Effector memory CD4-positive, alpha-beta T cell (primary cell): Measurements from ENCODE around the gene SEPTIN11.

ENCODE experiments used
- DNase-seq, 3 donors: peaks; one replicate each; pipeline ENCODE4 v3.0.0-alpha.2; 2020
- H3K27ac ChIP-seq: 2 replicates; pipeline ENCODE4 v1.7.0; 2013; ENCODE audit warnings: mild to moderate bottlenecking, low read length, moderate library complexity; ENCODE audit not compliant: insufficient read depth, poor library complexity, severe bottlenecking
- H3K27me3 ChIP-seq: replicated peaks from 2 replicates; pipeline ENCODE4 v1.7.0; 2013; ENCODE audit warnings: mild to moderate bottlenecking, low read length; ENCODE audit not compliant: insufficient read depth, control insufficient read depth, poor library complexity, severe bottlenecking
- H3K36me3 ChIP-seq: 2 replicates; pipeline ENCODE4 v1.7.0; 2013; ENCODE audit warnings: mild to moderate bottlenecking, low read length, moderate library complexity; ENCODE audit not compliant: control insufficient read depth, insufficient read depth
- H3K4me1 ChIP-seq: 2 replicates; pipeline ENCODE4 v1.7.0; 2013; ENCODE audit warnings: low read length, mild to moderate bottlenecking; ENCODE audit not compliant: control insufficient read depth, insufficient read depth, poor library complexity, severe bottlenecking
- H3K4me3 ChIP-seq: 2 replicates; pipeline ENCODE4 v1.7.0; 2013; ENCODE audit warnings: low read length, low read depth, mild to moderate bottlenecking; ENCODE audit not compliant: insufficient read depth, poor library complexity, severe bottlenecking
- H3K9me3 ChIP-seq: 2 replicates; pipeline ENCODE4 v1.7.0; 2013; ENCODE audit warnings: mild to moderate bottlenecking, low read length, moderate library complexity; ENCODE audit not compliant: control insufficient read depth

Gene SEPTIN11

GRCh38 chr4:76977113-76977512 lies 27.6 kb downstream of the SEPTIN11 start:
- Histone ChIP-seq H3K36me3 (no peaks in the 10 kb centered on the region), H3K27ac (no peak overlapping the region), H3K4me1 (peaks cover 20% of the 10 kb centered on the region), H3K4me3 (no peak overlapping the region), H3K27me3 (no peaks in the 10 kb centered on the region), H3K9me3 (no peaks in the 10 kb centered on the region)
- DNase-seq: no peak

- H3K36me3 ChIP-seq: no peaks in the 10 kb centered on the region
- H3K27ac ChIP-seq: no peak overlapping the region
- no peak overlapping the region for H3K4me3 ChIP-seq
- DNase-seq: no peak
- H3K9me3 ChIP-seq: no peaks in the 10 kb centered on the region
- H3K4me1 ChIP-seq: peaks cover 24% of the 10 kb centered on the region
- no peaks in the 10 kb centered on the region for H3K27me3 ChIP-seq
These were observed 28.3 kb downstream of the SEPTIN11 start for GRCh38 chr4:76977736-76978350.

- DNase-seq: no peak
- Histone ChIP-seq H3K4me1 (peaks cover 37% of the 10 kb centered on the region), H3K4me3 (no peak overlapping the region), H3K27me3 (no peaks in the 10 kb centered on the region), H3K36me3 (no peaks in the 10 kb centered on the region), H3K9me3 (no peaks in the 10 kb centered on the region), H3K27ac (no peak overlapping the region)
These were observed 29.7 kb downstream of the SEPTIN11 start for GRCh38 chr4:76979236-76979635.

- Histone ChIP-seq H3K27me3 (no peaks in the 10 kb centered on the region), H3K27ac (no peak overlapping the region), H3K36me3 (no peaks in the 10 kb centered on the region), H3K4me1 (peaks cover 44% of the 10 kb centered on the region), H3K9me3 (no peaks in the 10 kb centered on the region), H3K4me3 (no peak overlapping the region)
- no peak for DNase-seq
These were observed 30.7 kb downstream of the SEPTIN11 start for GRCh38 chr4:76980261-76980660.

GRCh38 chr4:76981644-76982043 lies 32.1 kb downstream of the SEPTIN11 start:
- Histone ChIP-seq H3K36me3 (no peaks in the 10 kb centered on the region), H3K9me3 (no peaks in the 10 kb centered on the region), H3K27ac (no peak overlapping the region), H3K4me3 (no peak overlapping the region), H3K27me3 (no peaks in the 10 kb centered on the region), H3K4me1 (peaks cover 44% of the 10 kb centered on the region)
- no peak for DNase-seq

- Histone ChIP-seq H3K27ac (no peak overlapping the region), H3K9me3 (no peaks in the 10 kb centered on the region), H3K27me3 (no peaks in the 10 kb centered on the region), H3K4me3 (no peak overlapping the region), H3K4me1 (peaks cover 45% of the 10 kb centered on the region), H3K36me3 (no peaks in the 10 kb centered on the region)
- DNase-seq: no peak
These were observed 33.4 kb downstream of the SEPTIN11 start for GRCh38 chr4:76982638-76983584.

GRCh38 chr4:76984127-76984526 lies 34.6 kb downstream of the SEPTIN11 start:
- Histone ChIP-seq H3K27ac (no peak overlapping the region), H3K36me3 (no peaks in the 10 kb centered on the region), H3K27me3 (no peaks in the 10 kb centered on the region), H3K4me3 (no peak overlapping the region), H3K4me1 (peaks cover 48% of the 10 kb centered on the region), H3K9me3 (no peaks in the 10 kb centered on the region)
- no peak for DNase-seq

GRCh38 chr4:76984788-76985211 lies 35.2 kb downstream of the SEPTIN11 start:
- DNase-seq: no peak
- no peaks in the 10 kb centered on the region for H3K27me3 ChIP-seq
- peaks cover 48% of the 10 kb centered on the region for H3K4me1 ChIP-seq
- H3K9me3 ChIP-seq: no peaks in the 10 kb centered on the region
- H3K27ac ChIP-seq: no peak overlapping the region
- H3K36me3 ChIP-seq: no peaks in the 10 kb centered on the region
- H3K4me3 ChIP-seq: no peak overlapping the region

- H3K27me3 ChIP-seq: no peaks in the 10 kb centered on the region
- no peak for DNase-seq
- H3K4me1 ChIP-seq: peaks cover 51% of the 10 kb centered on the region
- no peaks in the 10 kb centered on the region for H3K9me3 ChIP-seq
- no peaks in the 10 kb centered on the region for H3K36me3 ChIP-seq
- no peak overlapping the region for H3K4me3 ChIP-seq
- no peak overlapping the region for H3K27ac ChIP-seq
These were observed 37.6 kb downstream of the SEPTIN11 start for GRCh38 chr4:76987153-76987591.

- Histone ChIP-seq H3K27me3 (no peaks in the 10 kb centered on the region), H3K9me3 (no peaks in the 10 kb centered on the region), H3K36me3 (no peaks in the 10 kb centered on the region), H3K4me1 (peaks cover 53% of the 10 kb centered on the region), H3K4me3 (no peak overlapping the region), H3K27ac (no peak overlapping the region)
- no peak for DNase-seq
These were observed 38.1 kb downstream of the SEPTIN11 start for GRCh38 chr4:76987685-76988084.
